GM12878 (cell line): Measurements from ENCODE around the gene KLK13. TPM values are rescaled to one million over a fixed set of nuclear protein-coding genes. Genes with fewer than 3 reads are reported as not detected.

Source experiments
- ATAC-seq: fragments of 200-7000 bp; cut with Tn5 transposase; 3 replicates; pipeline ENCODE4 v1.9.1; 2020; ENCODE audit warnings: mild to moderate bottlenecking, moderate library complexity
- BruUV-seq: library from RNA; stranded (reverse); fragments of 400-500 nt; replicated peaks from 2 replicates; lab custom pipeline; 2021; lab: Mats Ljungman, UMichigan
- CTCF ChIA-PET: fragments of 300-600 bp; sonication (Branson Sonifier 250); formaldehyde crosslinking; extraction: SDS; loops from one replicate; lab custom pipeline; 2021; ENCODE audit warnings: inconsistent platforms; lab: Yijun Ruan, JAX
- POLR2A ChIA-PET: fragments of 350-600 bp; formaldehyde crosslinking; extraction: SDS; loops from one replicate; lab custom pipeline; 2021; ENCODE audit warnings: inconsistent platforms; lab: Charles Lee
- RAD21 ChIA-PET: fragments of 300-600 bp; sonication (Branson Sonifier 250); formaldehyde crosslinking; loops from one replicate; lab custom pipeline; 2023; ENCODE audit warnings: antibody characterized with exemption; ENCODE audit not compliant: unreplicated experiment; lab: Charles Lee
- SMC1A ChIA-PET: fragments of 300-600 bp; sonication (Branson Sonifier 250); formaldehyde crosslinking; loops from one replicate; lab custom pipeline; 2023; ENCODE audit not compliant: unreplicated experiment, uncharacterized antibody; lab: Charles Lee
- DNase-seq: peaks from one replicate; pipeline ENCODE4 v3.0.0-alpha.2; 2011; ENCODE audit warnings: low read depth, low spot score
- FAIRE-seq: peaks from 3 replicates; lab custom pipeline; 2011; peaks lifted over from hg19 to GRCh38; lab: Jason Lieb, UNC
- H2AFZ ChIP-seq: 2 replicates; pipeline ENCODE4 v1.6.0; 2011; ENCODE audit warnings: low read depth, low read length, control low read depth; ENCODE audit not compliant: control insufficient read depth
- H3K27ac ChIP-seq: 2 replicates; pipeline ENCODE4 v1.5.1; 2011; ENCODE audit warnings: control low read depth; ENCODE audit not compliant: control insufficient read depth, insufficient read depth
- H3K27me3 ChIP-seq, 2 experiments: replicated peaks in 1 of 2; 2 replicates each; pipeline versions ENCODE4 v1.6.0 to v1.6.1; 2011; ENCODE audit warnings: low read length in 1 of 2; ENCODE audit not compliant: control insufficient read depth in 2 of 2, insufficient read depth in 2 of 2
- H3K36me3 ChIP-seq, 2 experiments: 2 replicates each; pipeline ENCODE4 v1.5.1; 2011; ENCODE audit warnings: low read length in 1 of 2; ENCODE audit not compliant: control insufficient read depth in 2 of 2, insufficient read depth in 2 of 2
- H3K4me1 ChIP-seq: 2 replicates; pipeline ENCODE4 v1.6.1; 2011; ENCODE audit warnings: mild to moderate bottlenecking, low read length, moderate library complexity, mixed read lengths; ENCODE audit not compliant: control insufficient read depth, insufficient read depth
- H3K4me2 ChIP-seq: 2 replicates; pipeline ENCODE4 v1.6.0; 2011; ENCODE audit warnings: control low read depth; ENCODE audit not compliant: control insufficient read depth, insufficient read depth
- H3K4me3 ChIP-seq: fragments of 200-600 bp; sonication (generic); 2 replicates; pipeline ENCODE4 v1.5.1; 2016
- H3K79me2 ChIP-seq: 2 replicates; pipeline ENCODE4 v1.6.0; 2011; ENCODE audit warnings: low read length; ENCODE audit not compliant: control insufficient read depth, insufficient read depth
- H3K9ac ChIP-seq: 2 replicates; pipeline ENCODE4 v1.8.0; 2011; ENCODE audit warnings: low read length, control low read depth, mixed read lengths; ENCODE audit not compliant: control insufficient read depth, insufficient read depth
- H3K9me3 ChIP-seq: replicated peaks from 3 replicates; pipeline ENCODE4 v1.5.1; 2011; ENCODE audit warnings: mild to moderate bottlenecking, low read length; ENCODE audit not compliant: control insufficient read depth, insufficient read depth
- H4K20me1 ChIP-seq: 2 replicates; pipeline ENCODE4 v1.6.0; 2011; ENCODE audit not compliant: control insufficient read depth, insufficient read depth
- BMI1 ChIP-seq: fragments of 450-650 bp; IDR thresholded peaks from 2 replicates; pipeline ENCODE4 v1.6.1; 2016; ENCODE audit warnings: mild to moderate bottlenecking, moderate library complexity, borderline replicate concordance
- HCFC1 ChIP-seq: fragments of 150-350 bp; IDR thresholded peaks from 2 replicates; pipeline ENCODE4 v1.6.1; 2014; ENCODE audit warnings: low read length
- HDGF ChIP-seq: fragments of 450-650 bp; IDR thresholded peaks from 2 replicates; pipeline ENCODE4 v1.6.1; 2016; ENCODE audit warnings: antibody characterized with exemption
- IKZF1 ChIP-seq: fragments of 450-650 bp; conservative IDR thresholded peaks from 2 replicates; pipeline ENCODE4 v1.6.1; 2017; ENCODE audit warnings: antibody characterized with exemption, mild to moderate bottlenecking
- IRF3 ChIP-seq: fragments of 450-650 bp; IDR thresholded peaks from 2 replicates; pipeline ENCODE4 v1.6.1; 2014; ENCODE audit warnings: mild to moderate bottlenecking
- KLF5 ChIP-seq: fragments of 450-650 bp; IDR thresholded peaks from 2 replicates; pipeline ENCODE4 v1.6.1; 2014; ENCODE audit warnings: mild to moderate bottlenecking; ENCODE audit not compliant: partially characterized antibody
- MEF2A ChIP-seq: IDR thresholded peaks from 2 replicates; pipeline ENCODE4 v1.6.1; 2011; ENCODE audit warnings: low read depth, mild to moderate bottlenecking, low read length, moderate library complexity; ENCODE audit not compliant: insufficient read depth
- MYB ChIP-seq: fragments of 150-350 bp; IDR thresholded peaks from 2 replicates; pipeline ENCODE4 v1.6.1; 2014; ENCODE audit warnings: mild to moderate bottlenecking, low read depth, low read length, borderline replicate concordance
- MYC ChIP-seq: IDR thresholded peaks from 2 replicates; pipeline ENCODE4 v1.6.1; 2011; ENCODE audit warnings: mild to moderate bottlenecking, low read length, moderate library complexity, inconsistent platforms; ENCODE audit not compliant: insufficient read depth, insufficient replicate concordance, insufficient read length, severe bottlenecking
- NFYA ChIP-seq: IDR thresholded peaks from 2 replicates; pipeline ENCODE4 v1.6.1; 2011; ENCODE audit warnings: low read depth, mild to moderate bottlenecking, low read length, improper control_type of control experiment, borderline replicate concordance
- NRF1 ChIP-seq: conservative IDR thresholded peaks from 2 replicates; pipeline ENCODE4 v1.6.1; 2011; ENCODE audit warnings: mild to moderate bottlenecking, low read depth, low read length, improper control_type of control experiment
- POU2F2 ChIP-seq: IDR thresholded peaks from 3 replicates; pipeline ENCODE4 v1.6.1; 2011; ENCODE audit warnings: low read depth, mild to moderate bottlenecking, low read length, borderline replicate concordance
- SMAD5 ChIP-seq: IDR thresholded peaks from 2 replicates; pipeline ENCODE4 v1.6.1; 2016; ENCODE audit warnings: antibody characterized with exemption, low read depth
- SMARCA5 ChIP-seq: fragments of 450-650 bp; IDR thresholded peaks from 2 replicates; pipeline ENCODE4 v1.6.1; 2017; ENCODE audit warnings: mild to moderate bottlenecking
- SMC3 ChIP-seq: IDR thresholded peaks from 2 replicates; pipeline ENCODE4 v1.6.1; 2011; ENCODE audit warnings: low read length, improper control_type of control experiment, borderline replicate concordance
- SPI1 ChIP-seq: IDR thresholded peaks from 2 replicates; pipeline ENCODE4 v1.6.1; 2011; ENCODE audit warnings: low read depth, mild to moderate bottlenecking, low read length, moderate library complexity, borderline replicate concordance; ENCODE audit not compliant: insufficient read depth
- TARDBP ChIP-seq: IDR thresholded peaks from 2 replicates; pipeline ENCODE4 v1.6.1; 2016; ENCODE audit warnings: borderline replicate concordance
- ZBTB11 ChIP-seq: fragments of 450-650 bp; formaldehyde crosslinking; IDR thresholded peaks from 2 replicates; pipeline ENCODE4 v1.5.0; 2022; ENCODE audit warnings: mild to moderate bottlenecking, missing genetic modification characterization
- ZBTB33 ChIP-seq: fragments of 450-650 bp; IDR thresholded peaks from 2 replicates; pipeline ENCODE4 v1.6.1; 2017; ENCODE audit warnings: mild to moderate bottlenecking
- WGBS: methylation state at CpG from one replicate; pipeline ENCODE4 v1.1.6; 2016; ENCODE audit warnings: low lambda C conversion rate; ENCODE audit not compliant: insufficient replicate concordance, insufficient coverage; ENCODE audit errors: missing lambda C conversion rate; 5-methylcytosine and 5-hydroxymethylcytosine counted together
- in situ Hi-C: fragments of 300-500 bp; cut with MboI; formaldehyde crosslinking; loops from 9 replicates; pipeline ENCODE4 v1.14.3; 2018; ENCODE audit warnings: mixed read lengths
- intact Hi-C: fragments of 100-400 bp; cut with micrococcal nuclease; formaldehyde crosslinking; loops from one replicate; pipeline ENCODE4 v1.14.2; 2022; ENCODE audit not compliant: unreplicated experiment
- polyA plus RNA-seq, 11 experiments: library from polyadenylated mRNA; depleted of rRNA in 4 of 11; unstranded in 6 of 11; stranded (reverse) in 5 of 11; fragments of >200 nt; fragmentation: Nextera tagmentation in 4 of 11; fragmentation: Illumina TruSeq in 1 of 11; extraction: Ambion mirVana in 4 of 11; extraction: Trizol in 1 of 11; gene quantifications; 1 replicate in 1 of 11; 2 replicates in 10 of 11; pipeline versions ENCODE4 v1.2.1 to v1.2.3, GENCODE V29; 2011 to 2016; ENCODE audit warnings: inconsistent platforms in 2 of 11, missing spikeins in 2 of 11, low read depth in 1 of 11
- total RNA-seq, 4 experiments: library from RNA; depleted of rRNA in 3 of 4; stranded (reverse); fragments of >200 nt in 3 of 4; fragmentation: Illumina TruSeq in 1 of 4; extraction: Trizol in 1 of 4; gene quantifications; 2 replicates each; pipeline versions ENCODE4 v1.2.1 to v1.2.3, GENCODE V29; 2013 to 2021

The KLK13 gene
- total and polyA plus RNA-seq, 10 of the 15 experiments (the other 5 are each of a cell fraction or from before 2014, with no cell fraction given) = not detected

GRCh38 chr19:51082611-51083010 is 17.7 kb upstream of the KLK13 start, which contains the start of gene KLK14 (continued):
- no peak for TF ChIP-seq TARDBP
- no peak for TF ChIP-seq NRF1
- no peak for TF ChIP-seq SMAD5
- no peak for TF ChIP-seq MYB
- TF ChIP-seq HCFC1 = no peak
- TF ChIP-seq BMI1 = no peak
- no peak for TF ChIP-seq MEF2A
- TF ChIP-seq, all 136 proteins: peak for 0

- H2AFZ ChIP-seq = no peak overlapping the region
- intact Hi-C loops (no loop called here), in situ Hi-C loops (no loop called here)
- SMC1A ChIA-PET = no interaction called here
- no peak for ATAC-seq
- H3K4me2 ChIP-seq = no peak overlapping the region
- H3K36me3 ChIP-seq = no peaks in the 10 kb centered on the region
- FAIRE-seq = no peak
- CTCF ChIA-PET = interaction anchor here (1.3 kb wide), 1 partner anchor 24 kb away, joined by 3 read pairs; no protein-coding TSS in a partner anchor
- H4K20me1 ChIP-seq = no peaks in the 10 kb centered on the region
- RAD21 ChIA-PET = no interaction called here
- WGBS = 59% methylated on average over 14 of the region's 14 CpGs
- DNase-seq = no peak
- no peaks in the 10 kb centered on the region for H3K9me3 ChIP-seq
- POLR2A ChIA-PET = no interaction called here
- H3K79me2 ChIP-seq = no peaks in the 10 kb centered on the region
- no peaks in the 10 kb centered on the region for H3K4me1 ChIP-seq
- H3K9ac ChIP-seq = no peak overlapping the region
- no peaks in the 10 kb centered on the region for H3K27me3 ChIP-seq
- no peak overlapping the region for H3K27ac ChIP-seq
- no peak overlapping the region for H3K4me3 ChIP-seq
- no TSS peak for BruUV-seq
- no peak for TF ChIP-seq HDGF
- no peak for TF ChIP-seq SMARCA5
- no peak for TF ChIP-seq IKZF1
- no peak for TF ChIP-seq ZBTB11 (CRISPR knock-in tag)
- no peak for TF ChIP-seq POU2F2
- TF ChIP-seq IRF3 = no peak
- TF ChIP-seq MYC = no peak
- no peak for TF ChIP-seq SMC3
- TF ChIP-seq KLF5 = no peak
- no peak for TF ChIP-seq ZBTB33
- TF ChIP-seq SPI1 = no peak
- no peak for TF ChIP-seq NFYA
Observed at GRCh38 chr19:51081476-51081875, 16.6 kb upstream of the KLK13 start.
